ENCODE measurements around the gene BAZ1B.
"Not testable (repeated sequence)": the region's sequence is repeated elsewhere in the genome, so short reads cannot be mapped to it uniquely, and the experiment has no call there.

BAZ1B gene

GRCh38 chr7:73443548-73444255, 78.4 kb downstream of the BAZ1B start:
- DNase-seq: no peak

- no peak for DNase-seq
These were observed 79.1 kb downstream of the BAZ1B start for GRCh38 chr7:73442903-73443500.

- no peak for DNase-seq
These were observed 79.7 kb downstream of the BAZ1B start for GRCh38 chr7:73442222-73442902.

GRCh38 chr7:73439410-73439704, 82.7 kb downstream of the BAZ1B start:
- DNase-seq: no peak

- DNase-seq: no peak
These were observed 83.3 kb downstream of the BAZ1B start for GRCh38 chr7:73438547-73439409.

- no peak for DNase-seq
These were observed 84.3 kb downstream of the BAZ1B start for GRCh38 chr7:73437621-73438416.

GRCh38 chr7:73437091-73437490, 85.0 kb downstream of the BAZ1B start:
- DNase-seq: no peak

GRCh38 chr7:73436031-73436929, 85.8 kb downstream of the BAZ1B start:
- no peak for DNase-seq

GRCh38 chr7:73435471-73436009, 86.6 kb downstream of the BAZ1B start:
- no peak for DNase-seq

GRCh38 chr7:73434701-73435069, 87.4 kb downstream of the BAZ1B start:
- DNase-seq: no peak

GRCh38 chr7:73433924-73434700, 88.0 kb downstream of the BAZ1B start:
- DNase-seq: peak in 2 of 5 donors; percentile 5 to 17

- DNase-seq: no peak
These were observed 89.4 kb downstream of the BAZ1B start for GRCh38 chr7:73432676-73433075.

GRCh38 chr7:73431041-73431835, 90.9 kb downstream of the BAZ1B start:
- DNase-seq: no peak

GRCh38 chr7:73430540-73430939, 91.6 kb downstream of the BAZ1B start:
- DNase-seq: not testable (repeated sequence)

GRCh38 chr7:73429622-73430505, 92.2 kb downstream of the BAZ1B start:
- DNase-seq: no peak

GRCh38 chr7:73429215-73429614, 92.9 kb downstream of the BAZ1B start:
- DNase-seq: no peak

GRCh38 chr7:73427902-73428787, 93.9 kb downstream of the BAZ1B start:
- no peak for DNase-seq
